Endothelial cell of umbilical vein (primary cell): Measurements from ENCODE around the gene FBH1. TPM values are rescaled to one million over a fixed set of nuclear protein-coding genes. Genes with fewer than 3 reads are reported as not detected.

Experiments
- BruUV-seq: library from RNA; stranded (reverse); fragments of 400-500 nt; replicated peaks from 2 replicates; lab custom pipeline; 2021; lab: Mats Ljungman, UMichigan
- CTCF ChIA-PET: fragments of 300-600, 350-600 bp; sonication (Branson Sonifier 250); formaldehyde crosslinking; loops from one replicate; lab custom pipeline; 2021; ENCODE audit warnings: antibody characterized with exemption, inconsistent platforms; lab: Charles Lee
- POLR2A ChIA-PET: fragments of 300-600, 350-600 bp; sonication (Branson Sonifier 250); formaldehyde crosslinking; loops from one replicate; lab custom pipeline; 2021; ENCODE audit warnings: antibody characterized with exemption, inconsistent platforms; lab: Charles Lee
- DNase-seq: peaks from one replicate; pipeline ENCODE4 v3.0.0-alpha.2; 2011; ENCODE audit warnings: low read depth, low spot score
- FAIRE-seq: peaks from 2 replicates; lab custom pipeline; 2011; peaks lifted over from hg19 to GRCh38; lab: Jason Lieb, UNC
- H2AFZ ChIP-seq: 2 replicates; pipeline ENCODE4 v1.6.0; 2012; ENCODE audit warnings: low read depth, low read length, control low read depth, inconsistent platforms
- H3K27ac ChIP-seq: 2 replicates; pipeline ENCODE4 v1.5.1; 2011; ENCODE audit warnings: low read depth, mild to moderate bottlenecking, control low read depth, low read length, moderate library complexity; ENCODE audit not compliant: insufficient read depth
- H3K27me3 ChIP-seq, 2 experiments: 2 replicates each; pipeline versions ENCODE4 v1.6.0 to v1.6.1; 2011; ENCODE audit warnings: low read length in 2 of 2, mixed read lengths in 1 of 2; ENCODE audit not compliant: control insufficient read depth in 2 of 2, insufficient read depth in 2 of 2
- H3K36me3 ChIP-seq, 2 experiments: 2 replicates in 1 of 2; 3 replicates in 1 of 2; pipeline ENCODE4 v1.5.1; 2011; ENCODE audit warnings: low read length in 2 of 2, mild to moderate bottlenecking in 1 of 2, moderate library complexity in 1 of 2; ENCODE audit not compliant: control insufficient read depth in 2 of 2, insufficient read depth in 2 of 2; ENCODE audit errors: extremely low read depth in 1 of 2
- H3K4me1 ChIP-seq: 3 replicates; pipeline ENCODE4 v1.5.1; 2011; ENCODE audit warnings: mild to moderate bottlenecking, low read length; ENCODE audit not compliant: control insufficient read depth, insufficient read depth; ENCODE audit errors: extremely low read depth
- H3K4me2 ChIP-seq: 2 replicates; pipeline ENCODE4 v1.6.1; 2011; ENCODE audit warnings: low read length, control low read depth, mixed read lengths; ENCODE audit not compliant: insufficient read depth
- H3K4me3 ChIP-seq, 3 experiments: fragments of 200-600 bp in 1 of 3; sonication (generic), shearing (Covaris generic) in 1 of 3; replicated peaks in 1 of 3; 2 replicates each; pipeline ENCODE4 v1.5.1; 2011 to 2016; ENCODE audit warnings: control low read depth in 3 of 3, low read length in 3 of 3, mild to moderate bottlenecking in 2 of 3, inconsistent platforms in 1 of 3, low read depth in 1 of 3, moderate library complexity in 1 of 3; ENCODE audit not compliant: insufficient read depth in 1 of 3
- H3K79me2 ChIP-seq: 2 replicates; pipeline ENCODE4 v1.6.0; 2012; ENCODE audit warnings: low read length, inconsistent platforms; ENCODE audit not compliant: control insufficient read depth, insufficient read depth
- H3K9ac ChIP-seq: replicated peaks from 2 replicates; pipeline ENCODE3; 2011; ENCODE audit warnings: low read length, control low read depth; ENCODE audit not compliant: insufficient read depth; ENCODE audit errors: extremely low read depth
- H3K9me1 ChIP-seq: replicated peaks from 3 replicates; pipeline ENCODE4 v1.6.0; 2011; ENCODE audit warnings: mild to moderate bottlenecking, low read length; ENCODE audit not compliant: control insufficient read depth, insufficient read depth; ENCODE audit errors: extremely low read depth
- H3K9me3 ChIP-seq: replicated peaks from 2 replicates; pipeline ENCODE4 v1.5.1; 2012; ENCODE audit warnings: low read length, inconsistent platforms; ENCODE audit not compliant: control insufficient read depth, insufficient read depth
- H4K20me1 ChIP-seq: replicated peaks from 2 replicates; pipeline ENCODE3; 2011; ENCODE audit warnings: mild to moderate bottlenecking, low read length; ENCODE audit not compliant: control insufficient read depth, insufficient read depth; ENCODE audit errors: extremely low read depth
- CTCF ChIP-seq, 2 donors: IDR thresholded peaks; 1 replicate in 1 of 2; 2 replicates in 1 of 2; pipeline ENCODE4 v1.5.1; 2011; ENCODE audit warnings: low read length in 2 of 2, mild to moderate bottlenecking in 2 of 2, moderate library complexity in 2 of 2, control low read depth in 1 of 2, inconsistent platforms in 1 of 2, low read depth in 1 of 2; ENCODE audit not compliant: insufficient read depth in 1 of 2; ENCODE audit errors: extremely low read depth in 1 of 2
- EZH2 ChIP-seq: IDR thresholded peaks from 2 replicates; pipeline ENCODE4 v1.6.1; 2012; ENCODE audit warnings: borderline replicate concordance, low read depth, mild to moderate bottlenecking, moderate library complexity, low read length, inconsistent platforms; ENCODE audit not compliant: severe bottlenecking
- FOS ChIP-seq: IDR thresholded peaks from 2 replicates; pipeline ENCODE4 v1.6.1; 2011; ENCODE audit warnings: mild to moderate bottlenecking, low read length, moderate library complexity, borderline replicate concordance; ENCODE audit not compliant: insufficient read depth
- GATA2 ChIP-seq: IDR thresholded peaks from 2 replicates; pipeline ENCODE4 v1.7.0; 2011; ENCODE audit warnings: low read depth, mild to moderate bottlenecking, moderate library complexity, mixed read lengths, low read length; ENCODE audit not compliant: insufficient read length, insufficient read depth
- JUN ChIP-seq: IDR thresholded peaks from 2 replicates; pipeline ENCODE4 v1.6.1; 2011; ENCODE audit warnings: borderline replicate concordance, low read depth; ENCODE audit not compliant: insufficient read length, insufficient read depth
- MAX ChIP-seq: IDR thresholded peaks from 2 replicates; pipeline ENCODE4 v1.6.1; 2011; ENCODE audit not compliant: insufficient read depth, insufficient read length
- MYC ChIP-seq: IDR thresholded peaks from one replicate; pipeline ENCODE4 v1.6.1; 2011; ENCODE audit warnings: mild to moderate bottlenecking, low read depth, low read length
- POLR2A ChIP-seq: IDR thresholded peaks from 2 replicates; pipeline ENCODE4 v1.6.1; 2012; ENCODE audit warnings: low read depth, mild to moderate bottlenecking, control low read depth, low read length
- POLR2AphosphoS5 ChIP-seq: IDR thresholded peaks from 2 replicates; pipeline ENCODE4 v1.6.1; 2012; ENCODE audit warnings: low read depth, mild to moderate bottlenecking, control low read depth, low read length, moderate library complexity; ENCODE audit not compliant: insufficient read depth
- dilution Hi-C: fragments of 300-500 bp; cut with MboI; formaldehyde crosslinking; loops from one replicate; pipeline ENCODE4 v1.15.0; 2019; ENCODE audit warnings: low sequenced_read_pairs; ENCODE audit not compliant: extremely low pct_ligation_motif_present
- intact Hi-C: fragments of 100-400 bp; cut with micrococcal nuclease; formaldehyde crosslinking; loops from one replicate; pipeline ENCODE4 v1.10.0; 2022
- polyA plus RNA-seq, 4 experiments: library from polyadenylated mRNA; depleted of rRNA in 3 of 4; stranded (reverse) in 3 of 4; unstranded in 1 of 4; fragments of >200 nt; gene quantifications; 2 replicates each; pipeline versions ENCODE4 v1.2.1 to v1.2.3, GENCODE V29; 2011 to 2012; ENCODE audit warnings: missing spikeins in 1 of 4
- total RNA-seq: library from RNA; stranded (reverse); gene quantifications from 2 replicates; pipeline ENCODE4 v1.2.3, GENCODE V29; 2021

FBH1 gene
- total and polyA plus RNA-seq, 2 donors (not counting 3 experiments of a cell fraction or from before 2014, with no cell fraction given): 71.4 to 97.0 TPM

GRCh38 chr10:5964736-5965135 is 74.7 kb downstream of the FBH1 start:
- no peak overlapping the region for H3K27ac ChIP-seq
- intact Hi-C loops: no loop called here
- POLR2A ChIA-PET: no interaction called here

More at GRCh38 chr10:5964736-5965135, 74.7 kb downstream of the FBH1 start:
- no peaks in the 10 kb centered on the region for H4K20me1 ChIP-seq
- peaks cover 0 to 11% of the 10 kb centered on the region in 2 experiments for H3K36me3 ChIP-seq
- H3K4me1 ChIP-seq: peaks cover 4% of the 10 kb centered on the region
- H3K9me3 ChIP-seq: no peaks in the 10 kb centered on the region
- dilution Hi-C loops: loop anchor here (25.0 kb wide), 1 partner anchor 123 kb away; the partner anchor contains the start of gene RBM17
- DNase-seq: no peak
- H3K79me2 ChIP-seq: peaks cover 8% of the 10 kb centered on the region
- no peaks in the 10 kb centered on the region for H3K27me3 ChIP-seq
- CTCF ChIA-PET: interaction anchor here (0.7 to 1.2 kb wide), 2 partner anchors 11 to 13 kb away, joined by 3 read pairs; partner anchors contain the start of gene IL15RA
- BruUV-seq: no TSS peak
- no peak overlapping the region for H3K4me2 ChIP-seq
- H2AFZ ChIP-seq: no peak overlapping the region
- no peak for TF ChIP-seq MYC
- no peak for TF ChIP-seq EZH2
- TF ChIP-seq GATA2: no peak
- TF ChIP-seq POLR2AphosphoS5: no peak
- TF ChIP-seq POLR2A: no peak
- TF ChIP-seq JUN: no peak
- no peak for TF ChIP-seq MAX
- no peak for TF ChIP-seq FOS
- TF ChIP-seq CTCF (IDR thresholded peaks at IDR 0.05; ENCODE audit: extremely low read depth in 1 of 2, insufficient read depth in 1 of 2, low read depth in 1 of 2, low read length in 2 of 2): no peak
- no peaks in the 10 kb centered on the region for H3K9me1 ChIP-seq
- no peak for FAIRE-seq
- no peak overlapping the region for H3K4me3 ChIP-seq
- H3K9ac ChIP-seq: no peak overlapping the region
